ENCODE measurements around the gene MAP6. TPM values are rescaled to one million over a fixed set of nuclear protein-coding genes. Genes with fewer than 3 reads are reported as not detected.

The MAP6 gene
- total and polyA plus RNA-seq, 2 of the 13 experiments (the other 11 are each of a cell fraction or from before 2014, with no cell fraction given), result 0.04 TPM; not detected in 1

DNA sequence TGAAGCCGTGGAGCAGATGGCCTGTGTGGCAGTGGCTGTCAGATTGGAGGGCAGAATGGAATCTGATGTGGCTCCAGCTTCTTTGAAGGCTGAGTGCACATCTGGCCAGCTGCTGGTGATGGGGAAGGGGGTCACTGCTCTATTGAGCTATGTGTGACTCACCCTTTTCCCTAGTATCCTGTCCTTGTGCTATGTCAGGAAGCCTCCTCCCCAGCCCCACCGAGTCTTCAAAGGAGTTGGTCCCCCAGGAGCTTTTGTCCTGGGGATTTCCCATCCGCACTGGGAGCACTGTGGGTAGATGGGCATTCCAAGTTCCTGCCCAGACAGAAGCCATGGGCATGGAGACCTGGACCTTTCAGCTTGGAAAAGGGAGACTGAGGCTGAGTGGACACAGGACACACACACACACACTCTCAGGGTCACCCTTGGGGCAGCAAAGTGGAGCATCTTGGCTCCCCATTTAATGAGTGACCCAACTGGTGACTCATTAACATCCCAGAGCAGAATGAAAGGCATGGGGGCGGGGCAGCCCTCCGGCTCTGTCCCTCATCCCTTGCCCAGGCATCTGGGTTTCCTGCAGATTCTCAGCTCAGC, 103.5 kb downstream of the MAP6 start:
- Histone ChIP-seq H3K9me3 (ENCODE audit: low read length) (no peaks in the 10 kb centered on the region), H3K4me3 (replicated peaks in 1 of 3; ENCODE audit: insufficient read depth in 1 of 3, low read depth in 2 of 3, low read length in 3 of 3) (peak overlapping the region in 2 of 3 experiments; percentile 6 to 19; a peak in 3 of 6 replicates), H2AFZ (ENCODE audit: low read length) (no peak overlapping the region), H3K27ac (ENCODE audit: extremely low read length, insufficient read depth, low read length) (peak overlapping the region; percentile 69), H3K4me1 (ENCODE audit: insufficient read depth, low read length) (peaks cover 48% of the 10 kb centered on the region), H4K20me1 (ENCODE audit: insufficient read depth, low read length) (no peaks in the 10 kb centered on the region), H3K4me2 (ENCODE audit: low read depth, low read length) (peak overlapping the region; percentile 90), H3K9ac (ENCODE audit: insufficient read depth, low read depth, low read length) (0 out of 2 replicates have a peak overlapping the region, but pooled peaks have one; percentile 0), H3K79me2 (ENCODE audit: insufficient read depth, low read length) (peaks cover 34% of the 10 kb centered on the region), H3K36me3 (replicated peaks in 1 of 2; ENCODE audit: control insufficient read depth in 1 of 2, insufficient read depth in 2 of 2, low read length in 2 of 2) (peaks cover 15 to 25% of the 10 kb centered on the region in 2 experiments), H3K27me3 (ENCODE audit: control insufficient read depth in 1 of 2, insufficient read depth in 2 of 2, low read length in 2 of 2) (no peaks in the 10 kb centered on the region; a peak in 1 of 5 replicates)
- FAIRE-seq (peak; percentile 75), DNase-seq (ENCODE audit: low spot score) (peak; percentile 57), ATAC-seq (peak; percentile 49)
- ChIA-PET POLR2A (interaction anchor here (1.1 to 2.7 kb wide), 5 partner anchors 9 to 165 kb away, joined by 3 to 19 read pairs (median 5); no protein-coding TSS in a partner anchor), CTCF (ENCODE audit: low intra/inter-chr PET ratio, low total read pairs) (interaction anchor here (1.3 kb wide), 1 partner anchor 18 kb away, joined by 3 read pairs; no protein-coding TSS in a partner anchor)
- 13% methylated on average over 3 of the region's 5 CpGs for WGBS (ENCODE audit: low lambda C conversion rate)
- in situ Hi-C loops (cut with HindIII; ENCODE audit: extremely low pct_ligation_motif_present, low pct_unique_long_range_greater_than_20kb), result no loop called here
- intact Hi-C loops (cut with micrococcal nuclease; ENCODE audit: unreplicated experiment), result no loop called here
- no TSS peak for BruUV-seq (replicated peaks)
- TF ChIP-seq SYNCRIP (IDR thresholded peaks at IDR 0.05; ENCODE audit: insufficient read depth, low read depth, low read length) (no peak), RARA (CRISPR knock-in tag; IDR thresholded peaks at IDR 0.05) (peak; percentile 61), FOSL2 (CRISPR knock-in tag; IDR thresholded peaks at IDR 0.05) (peak; percentile 86), MAFG (CRISPR knock-in tag; IDR thresholded peaks at IDR 0.05) (no peak), MAZ (IDR thresholded peaks at IDR 0.05; ENCODE audit: borderline replicate concordance, low read depth, low read length) (0 out of 2 replicates have a peak, but pooled peaks have one; percentile 3), MAZ (CRISPR knock-in tag; IDR thresholded peaks at IDR 0.05; ENCODE audit: low read depth) (no peak), NR2F6 (IDR thresholded peaks at IDR 0.05) (peak; percentile 43; the same call in 1 of the 2 replicates), NR2F6 (CRISPR knock-in tag; IDR thresholded peaks at IDR 0.05) (peak; percentile 55; the same call in 1 of the 2 replicates), POLR2G (IDR thresholded peaks at IDR 0.05; ENCODE audit: low read depth, low read length) (peak; percentile 20; the same call in 1 of the 2 replicates), GFI1 (CRISPR knock-in tag; IDR thresholded peaks at IDR 0.05; ENCODE audit: borderline replicate concordance) (no peak), CAMTA2 (CRISPR knock-in tag; IDR thresholded peaks at IDR 0.05; ENCODE audit: borderline replicate concordance) (no peak), ZBTB42 (CRISPR knock-in tag; IDR thresholded peaks at IDR 0.05) (peak; percentile 93; the same call in 1 of the 2 replicates)
- TF ChIP-seq, protein P1, sequence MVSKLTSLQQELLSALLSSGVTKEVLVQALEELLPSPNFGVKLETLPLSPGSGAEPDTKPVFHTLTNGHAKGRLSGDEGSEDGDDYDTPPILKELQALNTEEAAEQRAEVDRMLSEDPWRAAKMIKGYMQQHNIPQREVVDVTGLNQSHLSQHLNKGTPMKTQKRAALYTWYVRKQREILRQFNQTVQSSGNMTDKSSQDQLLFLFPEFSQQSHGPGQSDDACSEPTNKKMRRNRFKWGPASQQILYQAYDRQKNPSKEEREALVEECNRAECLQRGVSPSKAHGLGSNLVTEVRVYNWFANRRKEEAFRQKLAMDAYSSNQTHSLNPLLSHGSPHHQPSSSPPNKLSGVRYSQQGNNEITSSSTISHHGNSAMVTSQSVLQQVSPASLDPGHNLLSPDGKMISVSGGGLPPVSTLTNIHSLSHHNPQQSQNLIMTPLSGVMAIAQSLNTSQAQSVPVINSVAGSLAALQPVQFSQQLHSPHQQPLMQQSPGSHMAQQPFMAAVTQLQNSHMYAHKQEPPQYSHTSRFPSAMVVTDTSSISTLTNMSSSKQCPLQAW (CRISPR knock-in tag; IDR thresholded peaks at IDR 0.05), result peak; percentile 73
- TF ChIP-seq, protein P2, sequence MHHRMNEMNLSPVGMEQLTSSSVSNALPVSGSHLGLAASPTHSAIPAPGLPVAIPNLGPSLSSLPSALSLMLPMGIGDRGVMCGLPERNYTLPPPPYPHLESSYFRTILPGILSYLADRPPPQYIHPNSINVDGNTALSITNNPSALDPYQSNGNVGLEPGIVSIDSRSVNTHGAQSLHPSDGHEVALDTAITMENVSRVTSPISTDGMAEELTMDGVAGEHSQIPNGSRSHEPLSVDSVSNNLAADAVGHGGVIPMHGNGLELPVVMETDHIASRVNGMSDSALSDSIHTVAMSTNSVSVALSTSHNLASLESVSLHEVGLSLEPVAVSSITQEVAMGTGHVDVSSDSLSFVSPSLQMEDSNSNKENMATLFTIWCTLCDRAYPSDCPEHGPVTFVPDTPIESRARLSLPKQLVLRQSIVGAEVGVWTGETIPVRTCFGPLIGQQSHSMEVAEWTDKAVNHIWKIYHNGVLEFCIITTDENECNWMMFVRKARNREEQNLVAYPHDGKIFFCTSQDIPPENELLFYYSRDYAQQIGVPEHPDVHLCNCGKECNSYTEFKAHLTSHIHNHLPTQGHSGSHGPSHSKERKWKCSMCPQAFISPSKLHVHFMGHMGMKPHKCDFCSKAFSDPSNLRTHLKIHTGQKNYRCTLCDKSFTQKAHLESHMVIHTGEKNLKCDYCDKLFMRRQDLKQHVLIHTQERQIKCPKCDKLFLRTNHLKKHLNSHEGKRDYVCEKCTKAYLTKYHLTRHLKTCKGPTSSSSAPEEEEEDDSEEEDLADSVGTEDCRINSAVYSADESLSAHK (CRISPR knock-in tag; IDR thresholded peaks at IDR 0.05; ENCODE audit: borderline replicate concordance), result no peak
- TF ChIP-seq, protein P3, sequence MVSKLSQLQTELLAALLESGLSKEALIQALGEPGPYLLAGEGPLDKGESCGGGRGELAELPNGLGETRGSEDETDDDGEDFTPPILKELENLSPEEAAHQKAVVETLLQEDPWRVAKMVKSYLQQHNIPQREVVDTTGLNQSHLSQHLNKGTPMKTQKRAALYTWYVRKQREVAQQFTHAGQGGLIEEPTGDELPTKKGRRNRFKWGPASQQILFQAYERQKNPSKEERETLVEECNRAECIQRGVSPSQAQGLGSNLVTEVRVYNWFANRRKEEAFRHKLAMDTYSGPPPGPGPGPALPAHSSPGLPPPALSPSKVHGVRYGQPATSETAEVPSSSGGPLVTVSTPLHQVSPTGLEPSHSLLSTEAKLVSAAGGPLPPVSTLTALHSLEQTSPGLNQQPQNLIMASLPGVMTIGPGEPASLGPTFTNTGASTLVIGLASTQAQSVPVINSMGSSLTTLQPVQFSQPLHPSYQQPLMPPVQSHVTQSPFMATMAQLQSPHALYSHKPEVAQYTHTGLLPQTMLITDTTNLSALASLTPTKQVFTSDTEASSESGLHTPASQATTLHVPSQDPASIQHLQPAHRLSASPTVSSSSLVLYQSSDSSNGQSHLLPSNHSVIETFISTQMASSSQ (IDR thresholded peaks at IDR 0.05; ENCODE audit: low read depth), result peak; percentile 85
- TF ChIP-seq, protein P3 (CRISPR knock-in tag; IDR thresholded peaks at IDR 0.05; ENCODE audit: borderline replicate concordance), result peak; percentile 73
